ENCODE measurements around the gene SCIN.

DNA sequence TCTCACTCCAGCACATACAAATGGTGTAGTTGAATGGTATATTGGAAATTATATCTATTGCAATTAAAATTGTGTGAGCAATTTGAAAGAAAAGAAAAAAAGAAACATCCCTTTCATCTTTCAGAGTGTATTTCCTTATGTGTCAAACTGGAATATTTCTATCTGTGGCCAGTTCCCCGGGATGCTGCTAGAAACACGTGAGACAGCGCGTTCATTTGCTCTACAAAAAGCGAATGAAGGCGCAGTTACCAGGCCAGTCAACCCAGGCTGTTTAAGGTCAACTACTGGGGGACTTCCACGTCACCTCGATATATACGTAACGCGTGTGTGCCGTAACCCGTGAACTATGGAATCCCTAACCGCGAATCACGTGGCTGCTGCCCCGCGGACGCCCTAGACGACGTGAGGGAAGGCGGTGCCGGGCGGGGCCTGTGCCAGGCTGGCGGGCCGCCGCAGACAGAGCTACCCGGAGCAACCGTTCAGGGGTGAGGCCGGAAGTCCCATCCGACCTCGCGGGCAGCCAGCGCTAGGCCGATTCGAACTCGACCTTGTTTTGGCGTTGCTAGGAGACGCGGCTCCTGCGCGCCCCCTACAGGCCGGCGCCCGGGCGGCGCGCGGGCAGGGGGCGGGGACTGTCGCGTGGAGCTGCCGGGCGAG is 115.8 kb downstream of the SCIN start:
- TF ChIP-seq EP300 (IDR thresholded peaks at IDR 0.05) (peak in 3 of 4 donors; percentile 4 to 88 (median 81)), POLR2A (IDR thresholded peaks at IDR 0.05) (no peak), POLR2AphosphoS5 (IDR thresholded peaks at IDR 0.05) (peak in 3 of 4 donors; percentile 39 to 74 (median 52))
- TF ChIP-seq, protein P1, sequence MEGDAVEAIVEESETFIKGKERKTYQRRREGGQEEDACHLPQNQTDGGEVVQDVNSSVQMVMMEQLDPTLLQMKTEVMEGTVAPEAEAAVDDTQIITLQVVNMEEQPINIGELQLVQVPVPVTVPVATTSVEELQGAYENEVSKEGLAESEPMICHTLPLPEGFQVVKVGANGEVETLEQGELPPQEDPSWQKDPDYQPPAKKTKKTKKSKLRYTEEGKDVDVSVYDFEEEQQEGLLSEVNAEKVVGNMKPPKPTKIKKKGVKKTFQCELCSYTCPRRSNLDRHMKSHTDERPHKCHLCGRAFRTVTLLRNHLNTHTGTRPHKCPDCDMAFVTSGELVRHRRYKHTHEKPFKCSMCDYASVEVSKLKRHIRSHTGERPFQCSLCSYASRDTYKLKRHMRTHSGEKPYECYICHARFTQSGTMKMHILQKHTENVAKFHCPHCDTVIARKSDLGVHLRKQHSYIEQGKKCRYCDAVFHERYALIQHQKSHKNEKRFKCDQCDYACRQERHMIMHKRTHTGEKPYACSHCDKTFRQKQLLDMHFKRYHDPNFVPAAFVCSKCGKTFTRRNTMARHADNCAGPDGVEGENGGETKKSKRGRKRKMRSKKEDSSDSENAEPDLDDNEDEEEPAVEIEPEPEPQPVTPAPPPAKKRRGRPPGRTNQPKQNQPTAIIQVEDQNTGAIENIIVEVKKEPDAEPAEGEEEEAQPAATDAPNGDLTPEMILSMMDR (IDR thresholded peaks at IDR 0.05), result peak; percentile 41 to 87 (median 60)

Measured in sigmoid colon (tissue), 4 donors.